Brain microvascular endothelial cell (primary cell): ENCODE data around the gene AVPR1A.
"Not testable (repeated sequence)": the region's sequence is repeated elsewhere in the genome, so short reads cannot be mapped to it uniquely, and the experiment has no call there.

Experiments used
- DNase-seq: peaks from one replicate; pipeline ENCODE4 v3.0.0-alpha.2; 2020
- H3K27ac ChIP-seq: fragments of 250-450 bp; sonication (Bioruptor Pico); 2 replicates; pipeline ENCODE4 v1.5.1; 2020; ENCODE audit warnings: mild to moderate bottlenecking, moderate library complexity
- H3K27me3 ChIP-seq: fragments of 250-450 bp; sonication (Bioruptor Pico); replicated peaks from 2 replicates; pipeline ENCODE4 v1.5.1; 2020; ENCODE audit warnings: mild to moderate bottlenecking
- H3K36me3 ChIP-seq: fragments of 250-450 bp; sonication (Bioruptor Pico); replicated peaks from 2 replicates; pipeline ENCODE4 v1.5.1; 2020; ENCODE audit warnings: mild to moderate bottlenecking
- H3K4me3 ChIP-seq: 2 replicates; pipeline ENCODE4 v1.5.1; 2011; ENCODE audit warnings: low read depth, mild to moderate bottlenecking, control low read depth, low read length, moderate library complexity
- CTCF ChIP-seq: IDR thresholded peaks from 2 replicates; pipeline ENCODE4 v1.5.1; 2011; ENCODE audit warnings: low read depth, mild to moderate bottlenecking, moderate library complexity, low read length, control low read depth, inconsistent platforms; ENCODE audit errors: missing control alignments
- in situ Hi-C: cut with HindIII; loops from 2 replicates; pipeline ENCODE4 v1.10.0; 2017; ENCODE audit warnings: low sequenced_read_pairs, low pct_ligation_motif_present

The AVPR1A gene

DNA sequence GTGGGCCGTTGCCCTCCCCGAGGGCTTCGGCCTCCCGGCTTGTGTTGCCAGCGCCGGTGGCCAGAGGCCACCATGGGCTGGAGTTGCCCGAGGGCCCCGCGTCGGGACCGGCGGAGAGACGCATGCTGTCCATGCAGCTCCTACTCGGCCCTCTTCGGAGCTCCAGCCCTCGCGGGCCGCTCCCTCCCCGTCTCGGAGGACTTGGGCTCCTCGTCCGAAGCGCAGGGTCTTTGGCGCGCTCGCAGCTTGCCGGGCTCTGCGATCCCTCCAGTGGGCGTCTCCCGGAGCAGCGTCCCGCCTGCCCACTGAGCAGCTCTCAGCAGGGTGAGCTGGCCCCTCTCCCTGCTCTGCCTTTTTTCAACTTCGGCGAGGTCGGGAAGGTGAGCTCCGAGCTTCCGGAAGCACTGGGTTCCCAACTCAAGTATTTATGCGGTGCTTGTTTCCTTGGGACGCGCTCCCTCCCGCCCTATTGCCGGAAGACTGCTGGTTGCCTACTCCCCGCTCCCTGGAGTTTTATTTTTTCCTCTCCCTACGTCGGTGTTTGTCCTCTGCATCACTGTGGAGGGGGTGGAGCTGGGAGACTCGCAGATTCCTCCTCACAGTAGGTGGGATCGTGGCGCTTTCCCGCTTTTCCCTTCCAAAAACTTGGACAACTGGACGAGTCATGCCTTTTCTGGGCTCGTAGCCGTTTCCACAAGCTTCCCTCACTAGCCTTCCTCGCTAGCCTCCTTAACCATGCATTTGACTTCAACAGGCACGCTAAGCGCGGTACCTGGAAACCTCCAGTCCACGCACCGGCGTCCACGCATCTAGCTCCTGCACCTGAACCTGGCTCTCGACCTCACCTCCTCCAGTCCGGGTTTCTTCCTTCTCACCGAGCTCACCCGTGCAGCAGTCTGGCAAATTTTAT, at the start of gene AVPR1A:
AVPR1A (minus strand) TSS at position 489 of the 910 bp plus-strand sequence; CDS start at position 124, 365 bp downstream.
- peaks cover 43% of the 10 kb centered on the region for H3K27me3 ChIP-seq
- no peak for DNase-seq
- no peak within 1 kb of the TSS for H3K27ac ChIP-seq
- in situ Hi-C loops, result no loop called here
- no peaks in the 10 kb centered on the region for H3K36me3 ChIP-seq
- peak within 1 kb of the TSS; percentile 42 for H3K4me3 ChIP-seq
- no peak for TF ChIP-seq CTCF

DNA sequence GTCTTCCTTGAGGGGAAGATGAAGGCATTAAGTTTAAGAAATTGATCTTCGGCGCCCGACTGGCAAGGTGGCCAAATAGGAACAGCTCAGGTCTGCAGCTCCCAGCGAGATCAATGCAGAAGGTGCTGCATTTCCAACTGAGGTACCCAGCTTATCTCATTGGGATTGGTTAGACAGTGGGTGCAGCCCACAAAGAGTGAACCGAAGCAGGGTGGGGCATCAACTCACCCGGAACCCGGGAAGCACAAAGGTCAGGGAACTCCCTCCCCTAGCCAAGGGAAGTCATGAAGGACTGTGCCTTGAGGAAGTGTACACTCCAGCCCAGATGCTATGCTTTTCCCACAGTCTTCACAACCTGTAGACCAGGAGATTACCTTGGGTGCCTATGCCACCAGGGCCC, 45.2 kb upstream of the AVPR1A start:
- Histone ChIP-seq H3K4me3 (no peak overlapping the region), H3K27ac (no peak overlapping the region), H3K36me3 (no peaks in the 10 kb centered on the region), H3K27me3 (no peaks in the 10 kb centered on the region)
- in situ Hi-C loops, result no loop called here
- no peak for DNase-seq
- TF ChIP-seq CTCF, result no peak

- no peak for TF ChIP-seq CTCF
- DNase-seq, result no peak
- Histone ChIP-seq H3K27ac (no peak overlapping the region), H3K4me3 (no peak overlapping the region), H3K36me3 (no peaks in the 10 kb centered on the region), H3K27me3 (no peaks in the 10 kb centered on the region)
- in situ Hi-C loops, result no loop called here
These were observed 28.2 kb upstream of the AVPR1A start for GRCh38 chr12:63179224-63179623.

DNA sequence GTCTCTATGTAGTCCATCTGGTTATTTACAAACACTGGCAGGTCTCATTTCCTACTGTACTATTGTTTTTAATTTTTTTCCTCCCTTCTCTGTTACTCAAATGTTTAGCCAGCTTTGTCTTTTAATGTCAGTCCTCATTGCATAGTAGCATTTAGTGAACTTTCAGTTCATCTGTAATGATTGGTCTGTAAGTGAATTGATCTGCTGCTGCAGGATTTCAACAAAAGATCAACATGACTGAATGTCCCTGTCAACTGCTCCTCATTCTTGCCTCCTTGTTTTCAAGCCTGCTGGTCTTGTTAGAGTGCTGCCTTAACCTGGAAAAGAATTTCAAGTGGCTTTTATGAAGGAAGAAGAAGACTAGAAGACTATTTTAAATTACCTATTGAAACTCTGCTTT, 19.3 kb upstream of the AVPR1A start:
- in situ Hi-C loops, result no loop called here
- H3K4me3 ChIP-seq, result no peak overlapping the region
- H3K36me3 ChIP-seq, result no peaks in the 10 kb centered on the region
- no peak for DNase-seq
- H3K27ac ChIP-seq, result no peak overlapping the region
- no peaks in the 10 kb centered on the region for H3K27me3 ChIP-seq
- TF ChIP-seq CTCF, result no peak

- in situ Hi-C loops, H3K4me3 ChIP-seq, DNase-seq, H3K27ac ChIP-seq, H3K36me3 ChIP-seq, H3K27me3 ChIP-seq: not testable (repeated sequence)
These were observed 16.7 kb upstream of the AVPR1A start for GRCh38 chr12:63167741-63168140.

- Histone ChIP-seq H3K27ac (no peak overlapping the region), H3K36me3 (no peaks in the 10 kb centered on the region), H3K27me3 (no peaks in the 10 kb centered on the region), H3K4me3 (no peak overlapping the region)
- DNase-seq, result no peak
- in situ Hi-C loops, result no loop called here
- no peak for TF ChIP-seq CTCF
These were observed 13.9 kb upstream of the AVPR1A start for GRCh38 chr12:63164911-63165310.
